ENCODE data around the gene ZDHHC7. TPM values are rescaled to one million over a fixed set of nuclear protein-coding genes. Genes with fewer than 3 reads are reported as not detected.

The ZDHHC7 gene
- total and polyA plus RNA-seq, 9 donors: 23.9 to 54.5 (median 32.7) TPM

DNA sequence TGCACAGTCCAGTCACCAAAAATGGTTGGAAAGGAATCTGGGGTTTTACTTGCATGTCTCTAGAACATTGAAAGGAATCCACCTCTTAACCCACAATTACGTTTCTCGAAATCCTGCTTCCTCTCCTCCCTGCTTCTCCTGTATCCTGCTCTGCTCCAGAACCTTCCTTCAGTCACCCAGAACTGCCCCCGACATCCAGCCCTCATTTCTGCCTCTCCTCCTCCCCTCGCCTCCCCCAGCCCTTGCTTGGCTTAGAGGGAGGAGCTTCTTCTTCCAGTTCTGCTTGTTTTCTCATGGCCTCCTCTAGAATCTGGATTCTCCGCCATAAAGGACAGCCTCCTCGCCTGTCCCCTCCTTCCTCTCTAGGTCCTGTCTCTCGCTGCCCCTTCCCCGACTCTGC is 48.3 kb downstream of the ZDHHC7 start:
- WGBS, 3 donors: 80% methylated on average over 8 of the region's 8 CpGs

DNA sequence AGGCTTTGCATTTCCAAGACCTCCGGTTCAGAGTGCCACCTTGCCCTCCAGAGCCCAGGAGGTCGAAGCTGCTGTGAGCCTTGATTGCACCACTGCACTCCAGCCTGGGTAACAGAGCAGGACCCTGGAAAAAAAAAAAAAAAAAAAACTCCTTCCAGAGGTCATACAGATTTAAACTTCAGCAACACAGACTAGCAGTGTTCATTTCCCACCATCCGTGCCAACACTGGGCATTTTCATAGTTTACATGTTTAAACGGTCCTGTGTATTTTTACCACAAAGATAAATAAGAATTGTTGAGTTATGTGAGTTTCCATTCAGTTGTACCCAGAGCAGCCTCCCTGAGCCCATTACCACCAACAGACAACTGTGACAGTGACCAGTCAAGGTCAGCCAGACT is 50.4 kb downstream of the ZDHHC7 start:
- DNase-seq: no peak
- TF ChIP-seq EP300 (IDR thresholded peaks at IDR 0.05) (no peak), POLR2A (IDR thresholded peaks at IDR 0.05) (no peak)
- TF ChIP-seq, protein P1, sequence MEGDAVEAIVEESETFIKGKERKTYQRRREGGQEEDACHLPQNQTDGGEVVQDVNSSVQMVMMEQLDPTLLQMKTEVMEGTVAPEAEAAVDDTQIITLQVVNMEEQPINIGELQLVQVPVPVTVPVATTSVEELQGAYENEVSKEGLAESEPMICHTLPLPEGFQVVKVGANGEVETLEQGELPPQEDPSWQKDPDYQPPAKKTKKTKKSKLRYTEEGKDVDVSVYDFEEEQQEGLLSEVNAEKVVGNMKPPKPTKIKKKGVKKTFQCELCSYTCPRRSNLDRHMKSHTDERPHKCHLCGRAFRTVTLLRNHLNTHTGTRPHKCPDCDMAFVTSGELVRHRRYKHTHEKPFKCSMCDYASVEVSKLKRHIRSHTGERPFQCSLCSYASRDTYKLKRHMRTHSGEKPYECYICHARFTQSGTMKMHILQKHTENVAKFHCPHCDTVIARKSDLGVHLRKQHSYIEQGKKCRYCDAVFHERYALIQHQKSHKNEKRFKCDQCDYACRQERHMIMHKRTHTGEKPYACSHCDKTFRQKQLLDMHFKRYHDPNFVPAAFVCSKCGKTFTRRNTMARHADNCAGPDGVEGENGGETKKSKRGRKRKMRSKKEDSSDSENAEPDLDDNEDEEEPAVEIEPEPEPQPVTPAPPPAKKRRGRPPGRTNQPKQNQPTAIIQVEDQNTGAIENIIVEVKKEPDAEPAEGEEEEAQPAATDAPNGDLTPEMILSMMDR (IDR thresholded peaks at IDR 0.05): no peak
- intact Hi-C loops (cut with DNase I): loop anchor here in 2 of 4 donors (10.0 kb wide), 2 partner anchors 336 to 446 kb away; no protein-coding TSS in a partner anchor
- H3K27me3 ChIP-seq: no peaks in the 10 kb centered on the region
- no peaks in the 10 kb centered on the region for H3K9me3 ChIP-seq
- H3K27ac ChIP-seq: no peak overlapping the region
- H3K4me3 ChIP-seq: no peak overlapping the region
- 62 to 72% (median 70%) methylated on average over 4 of the region's 4 CpGs for WGBS, 3 donors
- no peaks in the 10 kb centered on the region for H3K4me1 ChIP-seq (ENCODE audit: insufficient read depth)
- no peaks in the 10 kb centered on the region for H3K36me3 ChIP-seq

More for the DNA sequence above, 48.3 kb downstream of the ZDHHC7 start:
- Histone ChIP-seq H3K27me3 (no peaks in the 10 kb centered on the region), H3K27ac (no peak overlapping the region), H3K9me3 (no peaks in the 10 kb centered on the region), H3K4me1 (ENCODE audit: insufficient read depth) (no peaks in the 10 kb centered on the region), H3K4me3 (no peak overlapping the region), H3K36me3 (no peaks in the 10 kb centered on the region)
- TF ChIP-seq EP300 (IDR thresholded peaks at IDR 0.05) (no peak), POLR2A (IDR thresholded peaks at IDR 0.05) (no peak)
- TF ChIP-seq, protein P1 (IDR thresholded peaks at IDR 0.05): no peak
- intact Hi-C loops (cut with DNase I): loop anchor here in 2 of 4 donors (10.0 kb wide), 2 partner anchors 338 to 448 kb away; no protein-coding TSS in a partner anchor
- no peak for DNase-seq

DNA sequence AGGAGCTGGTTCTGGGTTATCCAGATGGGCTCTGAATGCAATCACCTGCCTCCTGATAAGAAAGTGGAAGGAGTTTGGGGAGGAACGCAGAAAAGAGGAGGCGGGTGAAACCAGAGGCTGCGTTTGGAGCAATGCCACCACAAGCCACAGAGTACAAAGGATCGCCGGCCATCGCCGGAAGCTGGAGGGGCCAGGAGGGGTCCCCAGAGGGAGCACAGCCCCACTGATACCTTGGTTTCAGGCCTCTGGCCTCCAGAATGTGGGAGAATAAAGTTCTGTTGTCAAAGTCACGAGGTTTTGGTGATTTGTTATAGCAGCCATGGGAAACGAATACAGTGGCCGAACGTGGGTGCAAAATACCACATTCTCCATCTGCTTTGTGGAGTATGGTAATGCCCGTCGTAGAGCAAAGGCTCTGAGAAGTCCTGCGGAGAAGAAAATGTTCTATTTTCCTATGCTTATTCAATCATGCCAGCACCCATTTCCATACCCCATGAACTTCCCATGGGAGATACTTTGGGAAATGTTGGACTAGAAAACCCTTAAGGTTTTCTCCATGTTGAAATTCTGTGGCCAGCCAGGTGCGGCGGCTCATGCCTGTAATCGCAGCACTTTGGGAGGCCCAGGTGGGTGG is 51.4 kb downstream of the ZDHHC7 start:
- intact Hi-C loops (cut with DNase I): loop anchor here in 2 of 4 donors (10.0 kb wide), 2 partner anchors 335 to 445 kb away; no protein-coding TSS in a partner anchor
- DNase-seq: no peak
- WGBS, 3 donors: 78 to 83% (median 82%) methylated on average over 17 of the region's 17 CpGs
- H3K9me3 ChIP-seq: no peaks in the 10 kb centered on the region
- no peak overlapping the region for H3K27ac ChIP-seq
- TF ChIP-seq POLR2A (IDR thresholded peaks at IDR 0.05) (no peak), EP300 (IDR thresholded peaks at IDR 0.05) (no peak)
- TF ChIP-seq, protein P1 (IDR thresholded peaks at IDR 0.05): no peak
- no peaks in the 10 kb centered on the region for H3K36me3 ChIP-seq
- no peaks in the 10 kb centered on the region for H3K4me1 ChIP-seq (ENCODE audit: insufficient read depth)
- no peak overlapping the region for H3K4me3 ChIP-seq
- no peaks in the 10 kb centered on the region for H3K27me3 ChIP-seq

DNA sequence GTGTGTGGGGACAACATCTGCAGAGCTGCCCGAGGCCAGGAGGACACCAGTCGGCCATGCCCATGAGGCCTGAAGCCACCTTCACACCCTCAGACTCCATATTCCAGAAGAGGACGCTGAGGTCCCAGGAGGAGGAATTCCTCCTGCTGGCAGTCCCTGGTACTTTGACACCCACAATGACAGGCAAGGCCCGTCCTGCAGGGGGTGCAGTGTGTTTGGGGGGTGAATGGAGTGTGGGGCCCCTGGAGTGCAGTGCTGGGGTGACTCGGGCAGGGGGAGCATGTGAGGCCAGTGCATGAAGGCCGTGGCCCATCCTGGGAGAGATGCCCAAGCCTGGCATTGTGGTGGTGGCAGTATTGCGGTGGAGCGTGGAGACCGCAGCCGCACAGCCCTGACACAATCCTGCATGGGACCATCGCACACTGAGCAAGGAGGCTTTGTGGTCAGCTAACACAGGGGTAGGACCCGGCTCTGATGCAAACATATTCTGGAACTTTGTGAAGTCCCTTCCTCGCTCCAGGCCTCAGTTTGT is 52.2 kb downstream of the ZDHHC7 start:
- no peaks in the 10 kb centered on the region for H3K36me3 ChIP-seq
- H3K27me3 ChIP-seq: no peaks in the 10 kb centered on the region
- no peak overlapping the region for H3K4me3 ChIP-seq
- no peaks in the 10 kb centered on the region for H3K4me1 ChIP-seq (ENCODE audit: insufficient read depth)
- 93 to 94% (median 94%) methylated on average over 13 of the region's 13 CpGs for WGBS, 3 donors
- intact Hi-C loops (cut with DNase I): no loop called here
- no peak overlapping the region for H3K27ac ChIP-seq
- TF ChIP-seq EP300 (IDR thresholded peaks at IDR 0.05) (no peak), POLR2A (IDR thresholded peaks at IDR 0.05) (no peak)
- TF ChIP-seq, protein P1 (IDR thresholded peaks at IDR 0.05): no peak
- DNase-seq: no peak
- H3K9me3 ChIP-seq: no peaks in the 10 kb centered on the region
